Trophoblast cell (in vitro differentiated cells and primary cell): Measurements from ENCODE around the gene C3orf18.
A peak's percentile ranks its signal among the peaks of the same experiment; 100 is the strongest.

Experiments
- DNase-seq, 2 donors: peaks; one replicate each; pipeline ENCODE4 v3.0.0-alpha.2; 2016
- H2AFZ ChIP-seq: 2 replicates; pipeline ENCODE4 v1.6.1; 2013; ENCODE audit warnings: low read length, moderate library complexity, mild to moderate bottlenecking; ENCODE audit not compliant: insufficient read depth, poor library complexity
- H2AK5ac ChIP-seq: 2 replicates; pipeline ENCODE4 v1.6.1; 2013; ENCODE audit warnings: mild to moderate bottlenecking, low read length
- H2BK120ac ChIP-seq: 2 replicates; pipeline ENCODE4 v1.6.1; 2013; ENCODE audit warnings: low read length, mild to moderate bottlenecking, moderate library complexity; ENCODE audit not compliant: insufficient read depth, poor library complexity
- H2BK12ac ChIP-seq: 2 replicates; pipeline ENCODE4 v1.6.1; 2013; ENCODE audit warnings: mild to moderate bottlenecking, low read length, moderate library complexity
- H2BK5ac ChIP-seq: 2 replicates; pipeline ENCODE4 v1.6.1; 2013; ENCODE audit warnings: low read length, low read depth, moderate library complexity, mild to moderate bottlenecking; ENCODE audit not compliant: poor library complexity
- H3K14ac ChIP-seq: 2 replicates; pipeline ENCODE4 v1.6.1; 2013; ENCODE audit warnings: mild to moderate bottlenecking, low read length
- H3K18ac ChIP-seq: 2 replicates; pipeline ENCODE4 v1.6.1; 2013; ENCODE audit warnings: mild to moderate bottlenecking, low read length
- H3K23ac ChIP-seq: 2 replicates; pipeline ENCODE4 v1.6.1; 2013; ENCODE audit warnings: low read length
- H3K27ac ChIP-seq: 2 replicates; pipeline ENCODE4 v1.5.1; 2013; ENCODE audit warnings: low read depth, mild to moderate bottlenecking, inconsistent platforms, low read length, moderate library complexity
- H3K27me3 ChIP-seq: 2 replicates; pipeline ENCODE4 v1.6.1; 2013; ENCODE audit warnings: inconsistent platforms, mild to moderate bottlenecking, low read length, moderate library complexity; ENCODE audit not compliant: insufficient read depth
- H3K36me3 ChIP-seq, 2 experiments: 1 replicate in 1 of 2; 2 replicates in 1 of 2; pipeline ENCODE4 v1.6.1; 2013; ENCODE audit warnings: low read length in 2 of 2, mild to moderate bottlenecking in 2 of 2, moderate library complexity in 1 of 2; ENCODE audit not compliant: insufficient read depth in 2 of 2, control insufficient read depth in 1 of 2
- H3K4ac ChIP-seq: 2 replicates; pipeline ENCODE4 v1.6.1; 2013; ENCODE audit warnings: low read depth, mild to moderate bottlenecking, low read length, moderate library complexity
- H3K4me1 ChIP-seq, 2 experiments: 1 replicate in 1 of 2; 2 replicates in 1 of 2; pipeline ENCODE4 v1.6.1; 2013; ENCODE audit warnings: low read length in 2 of 2, mild to moderate bottlenecking in 2 of 2, moderate library complexity in 1 of 2; ENCODE audit not compliant: insufficient read depth in 2 of 2, control insufficient read depth in 1 of 2
- H3K4me2 ChIP-seq: 2 replicates; pipeline ENCODE4 v1.6.1; 2013; ENCODE audit warnings: inconsistent platforms, mild to moderate bottlenecking, low read length, moderate library complexity
- H3K4me3 ChIP-seq: 2 replicates; pipeline ENCODE4 v1.5.1; 2013; ENCODE audit warnings: mild to moderate bottlenecking, low read depth, low read length, inconsistent platforms
- H3K79me1 ChIP-seq: one replicate; pipeline ENCODE4 v1.6.1; 2013; ENCODE audit warnings: low read length
- H3K79me2 ChIP-seq: 2 replicates; pipeline ENCODE4 v1.6.1; 2013; ENCODE audit warnings: low read length, mild to moderate bottlenecking; ENCODE audit not compliant: control insufficient read depth, insufficient read depth, poor library complexity
- H3K9ac ChIP-seq: 2 replicates; pipeline ENCODE4 v1.6.1; 2013; ENCODE audit warnings: mild to moderate bottlenecking, low read length
- H3K9me3 ChIP-seq: 2 replicates; pipeline ENCODE4 v1.6.1; 2013; ENCODE audit warnings: low read depth, mild to moderate bottlenecking, control low read depth, inconsistent platforms, low read length; ENCODE audit not compliant: insufficient read depth
- H4K12ac ChIP-seq: 2 replicates; pipeline ENCODE4 v1.6.1; 2013; ENCODE audit warnings: low read depth, mild to moderate bottlenecking, low read length, moderate library complexity
- H4K8ac ChIP-seq: 2 replicates; pipeline ENCODE4 v1.6.1; 2013; ENCODE audit warnings: low read depth, mild to moderate bottlenecking, low read length, moderate library complexity
- H4K91ac ChIP-seq: one replicate; pipeline ENCODE4 v1.6.1; 2013; ENCODE audit warnings: low read depth, mild to moderate bottlenecking, low read length, moderate library complexity
- WGBS: extraction: QIAGEN DNeasy Blood & Tissue Kit; methylation state at CpG from one replicate; pipeline ENCODE4 v1.1.7; 2013; ENCODE audit warnings: missing lambda C conversion rate; ENCODE audit not compliant: insufficient read length, insufficient coverage; ENCODE audit errors: extremely low coverage; 5-methylcytosine and 5-hydroxymethylcytosine counted together

Gene C3orf18

DNA sequence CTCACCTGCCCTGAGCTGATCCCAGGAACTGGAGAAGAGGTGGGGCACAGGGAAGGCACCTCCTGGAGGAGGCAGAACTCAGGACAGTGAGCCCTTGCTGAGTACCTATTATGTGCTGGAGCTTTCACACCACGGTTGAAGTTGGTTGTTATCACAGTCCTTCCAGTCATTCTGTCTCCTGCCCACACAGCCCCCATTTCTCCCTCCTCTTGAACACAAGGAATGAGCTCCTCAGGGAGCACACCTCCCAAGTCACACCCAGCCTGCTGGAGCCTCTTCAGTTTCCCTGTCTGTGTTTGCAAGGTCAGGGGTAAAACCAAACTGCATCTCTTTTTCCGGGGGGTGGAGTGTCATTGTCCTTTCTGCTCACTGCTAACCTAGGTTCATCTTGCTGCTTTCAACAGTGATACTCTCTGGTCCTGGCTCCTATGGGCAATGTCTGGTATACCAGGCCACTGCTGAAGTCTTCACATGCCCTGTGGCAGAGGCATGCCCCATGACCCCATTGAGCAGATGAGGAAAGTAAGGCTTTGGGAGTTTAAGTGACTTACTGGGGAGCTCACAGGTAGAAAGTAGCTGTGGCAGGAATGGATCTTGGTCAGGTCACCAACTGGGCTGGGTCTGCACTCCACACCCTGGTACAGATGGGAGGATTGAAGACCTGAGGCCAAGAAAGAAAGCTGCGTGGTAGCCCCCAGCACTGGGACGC is 30.0 kb downstream of the C3orf18 start:
- Histone ChIP-seq H3K14ac (no peak overlapping the region), H4K12ac (no peak overlapping the region), H2BK5ac (no peak overlapping the region), H4K91ac (no peak overlapping the region), H3K9me3 (peaks cover 5% of the 10 kb centered on the region), H3K4me1 (no peaks in the 10 kb centered on the region), H3K27ac (no peak overlapping the region), H3K18ac (no peak overlapping the region), H3K79me1 (no peaks in the 10 kb centered on the region), H2AFZ (no peak overlapping the region), H3K27me3 (no peaks in the 10 kb centered on the region), H3K9ac (no peak overlapping the region), H3K4me3 (no peak overlapping the region), H2BK120ac (no peak overlapping the region), H3K36me3 (no peaks in the 10 kb centered on the region), H3K4ac (no peak overlapping the region), H3K79me2 (no peaks in the 10 kb centered on the region), H3K4me2 (no peak overlapping the region), H3K23ac (no peak overlapping the region), H2BK12ac (no peak overlapping the region), H2AK5ac (no peak overlapping the region), H4K8ac (no peak overlapping the region)
- no CpG with 5 or more reads among the region's 4 CpGs for WGBS
- no peak for DNase-seq

DNA sequence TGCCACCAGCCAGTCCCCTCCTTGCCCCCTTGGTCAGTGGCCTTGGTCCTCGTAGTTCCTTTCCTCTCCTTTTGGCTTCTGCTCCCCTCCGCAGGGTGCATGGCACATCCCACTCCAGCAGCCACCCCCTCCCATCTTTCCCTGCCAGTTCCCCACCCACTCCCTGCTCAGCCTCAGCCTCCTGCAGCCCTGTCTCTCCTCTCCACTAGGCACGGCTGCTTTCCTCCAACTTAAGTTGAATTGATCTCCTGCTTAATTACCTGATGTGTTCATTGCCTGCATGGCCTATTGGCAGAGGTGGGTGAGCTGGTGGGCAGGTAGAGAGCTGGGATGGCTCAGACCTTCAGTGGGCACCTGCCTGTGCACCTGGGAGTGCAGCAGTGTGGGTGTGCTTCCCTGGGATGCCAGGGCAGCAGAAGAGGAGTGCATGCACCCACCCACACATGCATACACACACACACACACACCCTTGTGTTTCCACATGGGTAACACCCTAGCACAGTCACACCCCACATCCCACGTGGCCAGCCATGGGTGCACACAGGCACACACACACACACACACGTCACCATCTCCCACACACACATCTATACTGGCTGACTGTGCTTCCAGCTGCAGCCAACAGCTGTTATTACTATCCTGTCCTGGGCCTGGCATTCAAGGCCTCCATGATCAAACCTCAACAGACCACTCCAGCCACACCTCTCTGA is 30.9 kb downstream of the C3orf18 start:
- H3K27me3 ChIP-seq: no peaks in the 10 kb centered on the region

DNA sequence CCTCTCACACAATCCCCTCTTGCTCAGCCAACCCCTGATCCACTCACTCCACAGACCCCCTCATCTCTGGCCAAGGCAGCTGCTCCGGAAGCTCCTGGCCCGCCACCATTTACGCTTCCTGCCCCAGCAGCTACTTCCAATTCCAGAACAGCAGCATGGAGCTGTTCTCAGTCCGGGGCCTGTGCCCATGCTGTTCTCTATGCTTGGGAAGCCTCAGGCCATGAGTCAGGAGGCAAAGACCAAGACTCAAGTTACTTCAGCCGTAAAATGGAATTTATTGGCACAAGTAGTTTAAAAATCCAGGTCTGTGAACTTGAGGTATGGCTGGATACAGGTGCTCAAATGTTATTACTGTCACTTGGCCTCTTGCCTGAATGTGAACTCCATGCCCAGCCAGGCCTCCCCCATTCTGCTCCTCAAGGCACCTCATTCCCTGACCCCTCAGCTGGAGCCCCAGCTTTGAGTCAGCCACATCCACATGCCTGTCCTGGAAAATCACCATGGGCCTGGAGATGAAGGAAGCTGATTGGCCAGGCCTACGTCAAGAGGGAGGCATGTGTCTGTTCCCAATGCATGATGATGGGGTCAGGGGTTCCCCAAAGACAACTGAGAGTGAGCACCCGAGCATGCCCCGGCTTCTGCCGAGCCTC is 32.7 kb downstream of the C3orf18 start:
- peaks cover 12% of the 10 kb centered on the region for H3K27me3 ChIP-seq
- no peak overlapping the region for H2BK12ac ChIP-seq
- H3K18ac ChIP-seq: no peak overlapping the region
- peaks cover 7% of the 10 kb centered on the region for H3K9me3 ChIP-seq
- H2AK5ac ChIP-seq: no peak overlapping the region
- no peak overlapping the region for H2AFZ ChIP-seq
- no peak overlapping the region for H4K91ac ChIP-seq
- no peak overlapping the region for H3K4ac ChIP-seq
- no peaks in the 10 kb centered on the region for H3K79me2 ChIP-seq
- no CpG with 5 or more reads among the region's 9 CpGs for WGBS
- DNase-seq: no peak
- no peak overlapping the region for H3K23ac ChIP-seq
- no peak overlapping the region for H3K27ac ChIP-seq
- no peak overlapping the region for H3K4me3 ChIP-seq
- H3K36me3 ChIP-seq: no peaks in the 10 kb centered on the region
- no peak overlapping the region for H3K4me2 ChIP-seq
- no peak overlapping the region for H4K8ac ChIP-seq
- H3K14ac ChIP-seq: no peak overlapping the region
- no peaks in the 10 kb centered on the region for H3K79me1 ChIP-seq
- H3K9ac ChIP-seq: no peak overlapping the region
- no peak overlapping the region for H4K12ac ChIP-seq
- H2BK120ac ChIP-seq: no peak overlapping the region
- H2BK5ac ChIP-seq: no peak overlapping the region
- H3K4me1 ChIP-seq: peaks cover 0 to 2% of the 10 kb centered on the region in 2 experiments

More for the DNA sequence above, 30.9 kb downstream of the C3orf18 start:
- H2AFZ ChIP-seq: no peak overlapping the region
- H3K14ac ChIP-seq: no peak overlapping the region
- no peak overlapping the region for H2BK120ac ChIP-seq
- H3K27ac ChIP-seq: no peak overlapping the region
- no peak overlapping the region for H3K9ac ChIP-seq
- no peaks in the 10 kb centered on the region for H3K4me1 ChIP-seq
- peaks cover 5% of the 10 kb centered on the region for H3K9me3 ChIP-seq
- no peak overlapping the region for H3K4me2 ChIP-seq
- H4K91ac ChIP-seq: no peak overlapping the region
- no peaks in the 10 kb centered on the region for H3K79me2 ChIP-seq
- no peak overlapping the region for H4K8ac ChIP-seq
- no peak overlapping the region for H3K18ac ChIP-seq
- H3K79me1 ChIP-seq: no peaks in the 10 kb centered on the region
- H3K23ac ChIP-seq: no peak overlapping the region
- no peaks in the 10 kb centered on the region for H3K36me3 ChIP-seq
- no peak overlapping the region for H2BK12ac ChIP-seq
- no peak for DNase-seq
- H3K4ac ChIP-seq: no peak overlapping the region
- no peak overlapping the region for H3K4me3 ChIP-seq
- H2BK5ac ChIP-seq: no peak overlapping the region
- H4K12ac ChIP-seq: no peak overlapping the region
- H2AK5ac ChIP-seq: no peak overlapping the region
- WGBS: no CpG with 5 or more reads among the region's 5 CpGs

DNA sequence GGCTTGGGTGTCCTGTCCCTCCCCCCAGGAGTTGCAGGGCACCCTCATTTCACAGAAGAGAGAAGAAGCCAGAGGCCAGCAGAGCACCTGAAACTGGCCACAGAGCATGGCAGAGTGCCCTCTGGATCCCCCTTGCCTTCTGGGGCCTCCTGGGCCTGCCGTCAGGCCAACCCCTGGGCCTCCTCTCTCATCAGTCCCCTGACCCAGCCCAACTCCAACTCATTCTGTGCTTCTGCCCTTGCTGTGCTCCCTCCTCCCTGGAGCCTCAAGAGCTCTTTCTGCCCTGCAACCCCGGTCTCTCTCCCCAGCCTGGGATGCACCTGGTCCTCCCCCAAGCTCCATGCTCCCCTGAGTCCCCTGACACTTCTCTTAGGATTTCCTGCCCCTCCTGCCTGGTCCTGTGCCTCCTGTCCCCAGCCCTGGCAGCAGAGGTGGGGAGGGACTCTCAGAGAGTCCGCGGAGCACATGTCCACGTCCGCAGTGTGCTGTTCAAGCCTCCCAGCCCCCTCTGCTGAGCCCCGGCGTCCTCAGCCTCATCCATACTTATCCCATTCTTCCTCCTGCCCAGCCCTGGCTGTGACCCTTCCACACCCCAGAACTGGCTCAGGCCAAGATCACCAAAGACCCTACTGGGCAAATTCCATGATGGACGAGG is 33.6 kb downstream of the C3orf18 start:
- Histone ChIP-seq H3K4ac (no peak overlapping the region), H3K23ac (no peak overlapping the region), H4K12ac (peak overlapping the region; percentile 23), H3K4me2 (no peak overlapping the region), H2BK5ac (no peak overlapping the region), H3K79me1 (no peaks in the 10 kb centered on the region), H2AFZ (no peak overlapping the region), H3K4me1 (peaks cover 0 to 2% of the 10 kb centered on the region in 2 experiments), H4K8ac (no peak overlapping the region), H3K27ac (no peak overlapping the region), H3K9ac (no peak overlapping the region), H3K79me2 (no peaks in the 10 kb centered on the region), H2AK5ac (no peak overlapping the region), H3K14ac (no peak overlapping the region), H3K18ac (no peak overlapping the region), H4K91ac (no peak overlapping the region), H2BK120ac (no peak overlapping the region), H3K36me3 (no peaks in the 10 kb centered on the region), H2BK12ac (no peak overlapping the region), H3K4me3 (no peak overlapping the region), H3K9me3 (peaks cover 7% of the 10 kb centered on the region), H3K27me3 (peaks cover 15% of the 10 kb centered on the region)
- no peak for DNase-seq
- no CpG with 5 or more reads among the region's 9 CpGs for WGBS
